Esophagus squamous epithelium (tissue), 5 donors: Measurements from ENCODE around the gene SFXN5. TPM values are rescaled to one million over a fixed set of nuclear protein-coding genes. Genes with fewer than 3 reads are reported as not detected.

Experiments used
- DNase-seq: peaks from one replicate; lab custom pipeline; 2025; lab: John Stamatoyannopoulos, UW
- H3K27ac ChIP-seq, 4 donors: fragments of 200-600 bp; sonication (generic); one replicate each; pipeline ENCODE4 v1.5.1; 2016 to 2019; ENCODE audit warnings: mild to moderate bottlenecking in 1 of 4
- H3K27me3 ChIP-seq, 4 donors: fragments of 200-600 bp; sonication (generic); 1 replicate in 3 of 4; 2 replicates in 1 of 4; pipeline versions ENCODE4 v1.5.1 to v1.6.0; 2017 to 2021; ENCODE audit warnings: antibody characterized with exemption in 1 of 4
- H3K36me3 ChIP-seq, 3 donors: fragments of 200-600 bp; sonication (generic); one replicate each; pipeline ENCODE4 v1.5.1; 2016 to 2019
- H3K4me1 ChIP-seq, 3 donors: fragments of 200-600 bp; sonication (generic); one replicate each; pipeline ENCODE4 v1.5.1; 2017 to 2019
- H3K4me3 ChIP-seq, 4 donors: fragments of 200-600 bp; sonication (generic); 1 replicate in 3 of 4; 2 replicates in 1 of 4; pipeline ENCODE4 v1.5.1; 2016 to 2019; ENCODE audit warnings: mild to moderate bottlenecking in 2 of 4, moderate library complexity in 1 of 4
- H3K9me3 ChIP-seq, 3 donors: fragments of 200-600 bp; sonication (generic); one replicate each; pipeline ENCODE4 v1.5.1; 2016 to 2019
- CTCF ChIP-seq, 6 experiments: fragments of 450-650 bp in 4 of 6; fragments of 200-600 bp in 2 of 6; sonication (generic) in 2 of 6; IDR thresholded peaks; one replicate each; pipeline ENCODE4 v1.5.1; 2016 to 2019; ENCODE audit warnings: antibody characterized with exemption in 6 of 6, mild to moderate bottlenecking in 4 of 6, moderate library complexity in 4 of 6
- POLR2A ChIP-seq, 4 donors: fragments of 450-650 bp; IDR thresholded peaks; one replicate each; pipeline ENCODE4 v1.6.1; 2017; ENCODE audit warnings: antibody characterized with exemption in 4 of 4, mild to moderate bottlenecking in 4 of 4, moderate library complexity in 3 of 4
- WGBS, 2 donors: methylation state at CpG; one replicate each; pipeline ENCODE4 v1.1.5; 2018; 5-methylcytosine and 5-hydroxymethylcytosine counted together
- intact Hi-C: fragments of 100-400 bp; cut with DNase I; formaldehyde crosslinking; loops from one replicate; pipeline ENCODE4 v1.15.0; 2022
- total RNA-seq, 4 donors: library from RNA; depleted of rRNA; stranded (reverse); fragments of >200 nt; gene quantifications; one replicate each; pipeline ENCODE4 v1.1.0, GENCODE V29; 2016
- donor health status: DM: yes; HTN: yes; CAD: no.

Gene SFXN5
- total RNA-seq, 4 donors from 2014 or later, result 4.2 to 16.4 (median 12.7) TPM

GRCh38 chr2:72952110-72952823 is 119.2 kb downstream of the SFXN5 start:
- H3K36me3 ChIP-seq, result no peaks in the 10 kb centered on the region
- 85 to 86% methylated on average over 7 to 8 of the region's 8 CpGs for WGBS, 2 donors
- intact Hi-C loops, result no loop called here
- no peak for TF ChIP-seq CTCF (IDR thresholded peaks at IDR 0.05)
- TF ChIP-seq POLR2A (IDR thresholded peaks at IDR 0.05), result no peak
- H3K4me3 ChIP-seq, result no peak overlapping the region
- no peak for DNase-seq
- no peaks in the 10 kb centered on the region for H3K27me3 ChIP-seq
- no peaks in the 10 kb centered on the region for H3K9me3 ChIP-seq
- no peak overlapping the region for H3K27ac ChIP-seq
- H3K4me1 ChIP-seq, result no peaks in the 10 kb centered on the region

- TF ChIP-seq CTCF (IDR thresholded peaks at IDR 0.05) (no peak), POLR2A (IDR thresholded peaks at IDR 0.05) (no peak)
- Histone ChIP-seq H3K36me3 (no peaks in the 10 kb centered on the region), H3K4me1 (no peaks in the 10 kb centered on the region), H3K4me3 (no peak overlapping the region), H3K9me3 (no peaks in the 10 kb centered on the region), H3K27me3 (no peaks in the 10 kb centered on the region), H3K27ac (no peak overlapping the region)
- intact Hi-C loops, result no loop called here
- no peak for DNase-seq
- 79% methylated on average over 3 of the region's 8 CpGs; no CpG with 5 or more reads in 1 of the 2 donors for WGBS, 2 donors
Measured at GRCh38 chr2:72951303-72952095, 120.0 kb downstream of the SFXN5 start.

- 94% methylated on average over 3 of the region's 13 CpGs; no CpG with 5 or more reads in 1 of the 2 donors for WGBS, 2 donors
- Histone ChIP-seq H3K36me3 (no peaks in the 10 kb centered on the region), H3K27ac (no peak overlapping the region), H3K27me3 (no peaks in the 10 kb centered on the region), H3K9me3 (no peaks in the 10 kb centered on the region), H3K4me1 (no peaks in the 10 kb centered on the region), H3K4me3 (no peak overlapping the region)
- DNase-seq, result no peak
- TF ChIP-seq CTCF (IDR thresholded peaks at IDR 0.05), result no peak
- no peak for TF ChIP-seq POLR2A (IDR thresholded peaks at IDR 0.05)
- intact Hi-C loops, result no loop called here
Measured at GRCh38 chr2:72950558-72951255, 120.8 kb downstream of the SFXN5 start.

- no peaks in the 10 kb centered on the region for H3K4me1 ChIP-seq
- WGBS, 2 donors, result 52 to 83% methylated on average over 2 to 4 of the region's 4 CpGs
- intact Hi-C loops, result no loop called here
Measured at GRCh38 chr2:72949642-72950041, 121.9 kb downstream of the SFXN5 start.

More at GRCh38 chr2:72949642-72950041, 121.9 kb downstream of the SFXN5 start:
- no peak for DNase-seq
- no peaks in the 10 kb centered on the region for H3K9me3 ChIP-seq
- no peak overlapping the region for H3K4me3 ChIP-seq
- H3K27ac ChIP-seq, result no peak overlapping the region
- TF ChIP-seq CTCF (IDR thresholded peaks at IDR 0.05) (no peak), POLR2A (IDR thresholded peaks at IDR 0.05) (no peak)
- H3K36me3 ChIP-seq, result peaks cover 0 to 7% (median 0%) of the 10 kb centered on the region in 3 donors
- no peaks in the 10 kb centered on the region for H3K27me3 ChIP-seq
